ENCODE results near the gene MRTO4. TPM values are rescaled to one million over a fixed set of nuclear protein-coding genes. Genes with fewer than 3 reads are reported as not detected.

MRTO4 gene
- polyA plus RNA-seq, 3 donors, result 4.9 to 8.7 (median 8.4) TPM

- no peak overlapping the region for H3K9ac ChIP-seq (ENCODE audit: insufficient read depth, low read length, poor library complexity, severe bottlenecking)
- H3K9me3 ChIP-seq (replicated peaks in 1 of 2; ENCODE audit: control insufficient read depth in 1 of 2, insufficient read depth in 1 of 2, low read length in 2 of 2), result no peaks in the 10 kb centered on the region
- DNase-seq, result no peak
- no peaks in the 10 kb centered on the region for H3K79me2 ChIP-seq (ENCODE audit: insufficient read depth, low read length)
- no peaks in the 10 kb centered on the region for H3K27me3 Mint-ChIP-seq (ENCODE audit: low read depth in 3 of 3)
- WGBS (ENCODE audit: insufficient coverage), result 100% methylated on average over 2 of the region's 7 CpGs
- H3K36me3 ChIP-seq (replicated peaks in 1 of 2; ENCODE audit: control insufficient read depth in 1 of 2, insufficient read depth in 2 of 2, low read length in 2 of 2), result peaks cover 83 to 96% of the 10 kb centered on the region in 2 donors
- no peak overlapping the region for H3K4me3 ChIP-seq (replicated peaks in 1 of 3; ENCODE audit: low read depth in 2 of 3, low read length in 3 of 3)
- no peak overlapping the region for H3K27ac ChIP-seq (ENCODE audit: low read depth in 1 of 2, low read length in 2 of 2)
- no peak for TF ChIP-seq CTCF (IDR thresholded peaks at IDR 0.05)
- peak overlapping the region in 3 of 7 donors; percentile 5 to 71 (median 54) for H3K27ac Mint-ChIP-seq
- intact Hi-C loops (cut with micrococcal nuclease), result loop anchor here in 1 of 2 donors (5.0 kb wide), 1 partner anchor 63 kb away; no protein-coding TSS in a partner anchor
- no peak overlapping the region for H2AFZ ChIP-seq (ENCODE audit: insufficient read depth, low read depth, low read length, poor library complexity, severe bottlenecking)
- peaks cover 83 to 93% of the 10 kb centered on the region in 2 donors for H3K36me3 Mint-ChIP-seq
- H4K20me1 ChIP-seq (ENCODE audit: insufficient read depth, low read length), result peaks cover 4% of the 10 kb centered on the region
- H3K27me3 ChIP-seq (ENCODE audit: control insufficient read depth in 2 of 2, insufficient read depth in 2 of 2, low read length in 2 of 2), result no peaks in the 10 kb centered on the region
- H3K4me2 ChIP-seq (replicated peaks; ENCODE audit: extremely low read depth, low read length, poor library complexity, severe bottlenecking), result no peak overlapping the region
- no peaks in the 10 kb centered on the region for H3K4me1 Mint-ChIP-seq
- peaks cover 0 to 1% (median 0%) of the 10 kb centered on the region in 7 donors for H3K9me3 Mint-ChIP-seq
- H3K4me1 ChIP-seq (ENCODE audit: control insufficient read depth in 1 of 2, insufficient read depth in 2 of 2, low read length in 2 of 2), result no peaks in the 10 kb centered on the region
- H3K4me3 Mint-ChIP-seq, result no peak overlapping the region
These were observed 11.7 kb upstream of the MRTO4 start for GRCh38 chr1:19239876-19240275.

- no peak overlapping the region for H2AFZ ChIP-seq (ENCODE audit: insufficient read depth, low read depth, low read length, poor library complexity, severe bottlenecking)
These were observed 10.7 kb upstream of the MRTO4 start for GRCh38 chr1:19240673-19241538.

More at GRCh38 chr1:19240673-19241538, 10.7 kb upstream of the MRTO4 start:
- no peaks in the 10 kb centered on the region for H3K27me3 ChIP-seq (ENCODE audit: control insufficient read depth in 2 of 2, insufficient read depth in 2 of 2, low read length in 2 of 2)
- Mint-ChIP-seq H3K27ac (peak overlapping the region; percentile 1 to 79 (median 58)), H3K36me3 (peaks cover 81 to 90% of the 10 kb centered on the region in 2 donors), H3K4me1 (no peaks in the 10 kb centered on the region), H3K4me3 (no peak overlapping the region), H3K9me3 (peaks cover 0 to 1% (median 0%) of the 10 kb centered on the region in 7 donors), H3K27me3 (ENCODE audit: low read depth in 3 of 3) (no peaks in the 10 kb centered on the region)
- H3K4me2 ChIP-seq (replicated peaks; ENCODE audit: extremely low read depth, low read length, poor library complexity, severe bottlenecking), result no peak overlapping the region
- H3K79me2 ChIP-seq (ENCODE audit: insufficient read depth, low read length), result peaks cover 2% of the 10 kb centered on the region
- peaks cover 4% of the 10 kb centered on the region for H4K20me1 ChIP-seq (ENCODE audit: insufficient read depth, low read length)
- peaks cover 78 to 93% of the 10 kb centered on the region in 2 donors for H3K36me3 ChIP-seq (replicated peaks in 1 of 2; ENCODE audit: control insufficient read depth in 1 of 2, insufficient read depth in 2 of 2, low read length in 2 of 2)
- WGBS (ENCODE audit: insufficient coverage), result 40% methylated on average over 1 of the region's 7 CpGs
- peak; percentile 56 to 72 (median 68) for DNase-seq
- no peaks in the 10 kb centered on the region for H3K4me1 ChIP-seq (ENCODE audit: control insufficient read depth in 1 of 2, insufficient read depth in 2 of 2, low read length in 2 of 2)
- intact Hi-C loops (cut with micrococcal nuclease), result loop anchor here in 1 of 2 donors (5.0 kb wide), 1 partner anchor 64 kb away; no protein-coding TSS in a partner anchor
- H3K27ac ChIP-seq (ENCODE audit: low read depth in 1 of 2, low read length in 2 of 2), result peak overlapping the region in 1 of 2 donors; percentile 24
- no peak overlapping the region for H3K4me3 ChIP-seq (replicated peaks in 1 of 3; ENCODE audit: low read depth in 2 of 3, low read length in 3 of 3)
- H3K9me3 ChIP-seq (replicated peaks in 1 of 2; ENCODE audit: control insufficient read depth in 1 of 2, insufficient read depth in 1 of 2, low read length in 2 of 2), result no peaks in the 10 kb centered on the region
- peak; percentile 96 for TF ChIP-seq CTCF (IDR thresholded peaks at IDR 0.05)
- H3K9ac ChIP-seq (ENCODE audit: insufficient read depth, low read length, poor library complexity, severe bottlenecking), result no peak overlapping the region

Measured in CD14-positive monocyte (primary cell).